Motor neuron (in vitro differentiated cells): Measurements from ENCODE around the gene ENAH. TPM values are rescaled to one million over a fixed set of nuclear protein-coding genes. Genes with fewer than 3 reads are reported as not detected.
"Not testable (repeated sequence)": the region's sequence is repeated elsewhere in the genome, so short reads cannot be mapped to it uniquely, and the experiment has no call there.

ENCODE experiments used
- ATAC-seq, 8 experiments: fragments of 200-7000 bp; cut with Tn5 transposase; replicated peaks in 6 of 8; 2 replicates each; pipeline ENCODE4 v1.8.0; 2021; ENCODE audit warnings: mild to moderate bottlenecking in 8 of 8, moderate library complexity in 8 of 8
- H3K27ac ChIP-seq, 2 donors: fragments of 250-450 bp; sonication (Bioruptor Pico); 2 replicates each; pipeline ENCODE4 v1.9.0; 2021; ENCODE audit warnings: antibody characterized with exemption in 2 of 2, mild to moderate bottlenecking in 2 of 2, moderate library complexity in 1 of 2
- H3K4me1 ChIP-seq, 2 donors: fragments of 250-450 bp; sonication (Bioruptor Pico); replicated peaks in 1 of 2; 2 replicates each; pipeline ENCODE4 v1.6.1; 2021; ENCODE audit warnings: antibody characterized with exemption in 2 of 2, mild to moderate bottlenecking in 2 of 2, moderate library complexity in 1 of 2
- H3K4me3 ChIP-seq, 5 donors: fragments of 250-450 bp; sonication (Bioruptor Pico); 2 replicates each; pipeline ENCODE4 v1.9.0; 2021; ENCODE audit warnings: antibody characterized with exemption in 5 of 5, mild to moderate bottlenecking in 5 of 5, moderate library complexity in 4 of 5
- WGBS, 10 experiments: fragments of 450-650 bp; shearing (Covaris generic); methylation state at CpG; one replicate each; pipeline ENCODE4 v1.0.0; 2022; 5-methylcytosine and 5-hydroxymethylcytosine counted together
- in situ Hi-C, 9 experiments: fragments of 400-800 bp; cut with MboI; loops; one replicate each; pipeline ENCODE4 v1.15.0; 2021; ENCODE audit warnings: low sequenced_read_pairs in 9 of 9, low pct_unique_long_range_greater_than_20kb in 2 of 9; ENCODE audit not compliant: unreplicated experiment in 9 of 9
- total RNA-seq, 8 experiments: library from RNA; unstranded; fragments of 300-600 nt; gene quantifications; 2 replicates each; pipeline versions ENCODE4 v1.2.3 to v1.2.4, GENCODE V29; 2022

The ENAH gene
- total RNA-seq, 8 experiments from 2014 or later: 11.1 to 172 (median 64.9) TPM

- H3K4me1 ChIP-seq: no peaks in the 10 kb centered on the region
- no peak overlapping the region for H3K27ac ChIP-seq
- in situ Hi-C loops: no loop called here
- no peak for ATAC-seq
- no peak overlapping the region for H3K4me3 ChIP-seq
- 78 to 97% (median 86%) methylated on average over 2 to 4 of the region's 4 CpGs; no CpG with 5 or more reads in 5 of the 10 experiments for WGBS, 10 experiments
Measured at GRCh38 chr1:225667362-225667761, 14.4 kb upstream of the ENAH start.

DNA sequence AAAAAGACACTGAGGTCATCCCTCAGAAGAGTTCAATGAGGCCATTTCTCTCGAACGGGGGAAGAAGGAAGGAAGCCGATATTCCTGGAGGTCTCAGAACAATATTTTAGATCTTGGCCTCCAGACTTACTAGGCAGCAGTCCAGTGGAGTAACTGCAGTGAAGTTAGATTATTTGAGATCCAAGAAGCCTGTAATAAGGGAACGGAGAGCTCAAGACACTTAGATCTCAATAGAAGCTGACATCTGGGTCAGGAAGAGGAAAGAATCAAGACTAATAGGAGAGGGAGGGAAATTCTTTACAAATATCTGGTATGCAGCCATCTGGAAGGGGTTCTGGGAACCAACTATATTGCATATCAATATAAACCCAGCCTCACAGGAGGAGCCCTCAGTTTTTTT, 13.6 kb upstream of the ENAH start:
- ATAC-seq: no peak
- in situ Hi-C loops: no loop called here

DNA sequence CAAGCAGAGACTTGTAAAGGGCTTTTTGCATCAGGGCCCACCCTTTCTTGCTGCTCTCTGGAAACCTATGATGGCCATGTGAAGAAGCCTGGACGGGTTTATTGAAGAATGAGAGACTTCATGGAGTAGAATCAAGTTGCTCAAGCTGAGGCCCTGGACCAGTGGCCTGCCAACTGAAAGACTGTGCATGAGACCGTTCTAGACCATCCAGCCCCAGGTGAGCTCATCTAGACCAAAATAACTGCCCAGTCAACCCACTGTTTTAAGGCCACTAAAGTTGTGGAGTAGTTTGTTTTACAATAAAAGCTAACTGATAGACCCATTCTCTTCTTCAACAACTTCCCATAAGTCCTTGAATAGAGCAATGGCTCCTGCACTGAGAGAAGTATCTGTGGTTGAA, 11.8 kb upstream of the ENAH start:
- 60 to 100% (median 80%) methylated on average over 1 to 2 of the region's 2 CpGs; no CpG with 5 or more reads in 4 of the 10 experiments for WGBS, 10 experiments
- H3K27ac ChIP-seq: no peak overlapping the region
- in situ Hi-C loops: no loop called here
- no peak for ATAC-seq
- no peak overlapping the region for H3K4me3 ChIP-seq
- H3K4me1 ChIP-seq: no peaks in the 10 kb centered on the region

More for the DNA sequence above, 13.6 kb upstream of the ENAH start:
- Histone ChIP-seq H3K27ac (no peak overlapping the region), H3K4me1 (no peaks in the 10 kb centered on the region), H3K4me3 (no peak overlapping the region)
- WGBS, 10 experiments: 28 to 93% (median 64%) methylated on average over 1 to 4 of the region's 4 CpGs; no CpG with 5 or more reads in 2 of the 10 experiments

GRCh38 chr1:225662155-225662554, 9.2 kb upstream of the ENAH start:
- Histone ChIP-seq H3K4me3 (no peak overlapping the region), H3K27ac (no peak overlapping the region), H3K4me1 (no peaks in the 10 kb centered on the region)
- no peak for ATAC-seq
- in situ Hi-C loops: no loop called here
- 71 to 100% (median 90%) methylated on average over 1 to 2 of the region's 2 CpGs; no CpG with 5 or more reads in 1 of the 10 experiments for WGBS, 10 experiments

GRCh38 chr1:225660544-225660946, 7.6 kb upstream of the ENAH start:
- H3K27ac ChIP-seq: no peak overlapping the region
- in situ Hi-C loops: no loop called here
- 85 to 100% (median 93%) methylated on average over 1 of the region's 1 CpG; no CpG with 5 or more reads in 4 of the 10 experiments for WGBS, 10 experiments

GRCh38 chr1:225658041-225658440, 5.1 kb upstream of the ENAH start:
- ATAC-seq: no peak
- in situ Hi-C loops: no loop called here
- 22 to 91% (median 54%) methylated on average over 2 of the region's 2 CpGs for WGBS, 10 experiments
- Histone ChIP-seq H3K4me3 (no peak overlapping the region), H3K4me1 (peaks cover 0 to 6% of the 10 kb centered on the region in 2 donors), H3K27ac (no peak overlapping the region)

More at GRCh38 chr1:225660544-225660946, 7.6 kb upstream of the ENAH start:
- Histone ChIP-seq H3K4me1 (no peaks in the 10 kb centered on the region), H3K4me3 (no peak overlapping the region)
- ATAC-seq: no peak

GRCh38 chr1:225657462-225657989, 4.6 kb upstream of the ENAH start:
- Histone ChIP-seq H3K4me1 (peaks cover 0 to 6% of the 10 kb centered on the region in 2 donors), H3K27ac (no peak overlapping the region), H3K4me3 (no peak overlapping the region)
- peak in 2 of 8 experiments; percentile 5 for ATAC-seq
- 8 to 87% (median 67%) methylated on average over 3 to 7 of the region's 7 CpGs; no CpG with 5 or more reads in 1 of the 10 experiments for WGBS, 10 experiments
- in situ Hi-C loops: no loop called here

GRCh38 chr1:225656259-225656655, 3.3 kb upstream of the ENAH start:
- H3K4me1 ChIP-seq, in situ Hi-C loops, H3K27ac ChIP-seq, ATAC-seq, H3K4me3 ChIP-seq: not testable (repeated sequence)
- 0 to 100% (median 81%) methylated on average over 1 to 3 of the region's 3 CpGs; no CpG with 5 or more reads in 2 of the 10 experiments for WGBS, 10 experiments

GRCh38 chr1:225655509-225656258, 2.8 kb upstream of the ENAH start:
- no peak overlapping the region for H3K27ac ChIP-seq
- in situ Hi-C loops: no loop called here
- H3K4me3 ChIP-seq: no peak overlapping the region
- WGBS, 10 experiments: 8 to 100% (median 88%) methylated on average over 1 to 4 of the region's 4 CpGs; no CpG with 5 or more reads in 1 of the 10 experiments
- ATAC-seq: peak in 3 of 8 experiments; percentile 5 to 55 (median 32)
- H3K4me1 ChIP-seq: peaks cover 0 to 8% of the 10 kb centered on the region in 2 donors

GRCh38 chr1:225654688-225655508, 2.0 kb upstream of the ENAH start:
- WGBS, 10 experiments: 49 to 100% (median 88%) methylated on average over 4 to 15 of the region's 15 CpGs
- Histone ChIP-seq H3K4me3 (no peak overlapping the region), H3K27ac (no peak overlapping the region), H3K4me1 (peaks cover 3 to 14% of the 10 kb centered on the region in 2 donors)
- in situ Hi-C loops: no loop called here
- ATAC-seq: no peak

DNA sequence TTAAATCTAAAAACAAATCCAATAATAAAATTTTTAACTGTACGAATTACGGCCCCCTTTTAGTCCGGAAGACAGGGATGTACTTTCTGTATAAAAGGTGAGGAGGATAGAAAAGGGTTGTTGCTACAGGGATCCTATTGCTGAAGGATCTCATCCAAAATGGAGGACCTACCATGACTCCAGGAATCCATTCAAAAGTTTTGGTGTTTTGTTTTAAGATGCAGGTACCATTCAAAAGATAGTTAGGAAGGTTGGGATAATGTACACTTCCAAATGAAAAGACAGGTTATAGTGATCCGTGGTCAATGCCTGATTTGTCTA, 1.3 kb upstream of the ENAH start:
- ATAC-seq: no peak
- peak overlapping the region; percentile 74 to 91 (median 88) for H3K4me3 ChIP-seq
- 14 to 94% (median 71%) methylated on average over 2 to 4 of the region's 4 CpGs for WGBS, 10 experiments
- in situ Hi-C loops: no loop called here
- H3K27ac ChIP-seq: peak overlapping the region; percentile 93 to 96
- H3K4me1 ChIP-seq: peaks cover 3 to 21% of the 10 kb centered on the region in 2 donors

GRCh38 chr1:225653463-225654276, 747 bp upstream of the ENAH start:
- Histone ChIP-seq H3K4me1 (peaks cover 5 to 26% of the 10 kb centered on the region in 2 donors), H3K27ac (peak overlapping the region; percentile 93 to 96), H3K4me3 (peak overlapping the region; percentile 74 to 91 (median 88))
- peak; percentile 29 to 67 (median 64) for ATAC-seq
- in situ Hi-C loops: no loop called here
- 2 to 20% (median 8%) methylated on average over 8 to 38 of the region's 70 CpGs; no CpG with 5 or more reads in 1 of the 10 experiments for WGBS, 10 experiments
